Left renal pelvis (tissue), 4 donors: Measurements from ENCODE around the gene RIIAD1. TPM values are rescaled to one million over a fixed set of nuclear protein-coding genes. Genes with fewer than 3 reads are reported as not detected.

Experiments used
- polyA plus RNA-seq, 4 donors: library from polyadenylated mRNA; unstranded; fragments of 120-200 nt; gene quantifications; one replicate each; pipeline ENCODE4 v1.2.1, GENCODE V29; 2013; ENCODE audit not compliant: insufficient read length in 4 of 4

Gene RIIAD1
- polyA plus RNA-seq, 4 donors, result 0.52 to 0.76 TPM; not detected in 2

Other genes with a start within 250 kb of the RIIAD1 start
- 10 to 100 TPM in 3 of 4 donors, 1 to 10 TPM in 1; 6.6 to 54.1 (median 41.1) TPM for gene CGN, start 210.1 kb upstream of the RIIAD1 start, polyA plus RNA-seq
- gene TUFT1, start 181.2 kb upstream of the RIIAD1 start, polyA plus RNA-seq, result 10 to 100 TPM in 2 of 4 donors, 1 to 10 TPM in 2; 4.7 to 13.6 (median 10.7) TPM
- 10 to 100 TPM; 19.7 to 27.7 (median 22.6) TPM for gene SNX27, start 109.5 kb upstream of the RIIAD1 start, polyA plus RNA-seq
- gene CELF3, start 4.7 kb upstream of the RIIAD1 start, polyA plus RNA-seq, result under 1 TPM; 0.14 to 0.83 (median 0.59) TPM
- 100 to 1,000 TPM in 3 of 4 donors, 10 to 100 TPM in 1; 83.6 to 124 (median 117) TPM for gene MRPL9, start 42.0 kb downstream of the RIIAD1 start, polyA plus RNA-seq
- 10 to 100 TPM in 1 of 4 donors, 1 to 10 TPM in 3; 5.0 to 10.9 (median 9.4) TPM for gene TDRKH, start 69.0 kb downstream of the RIIAD1 start, polyA plus RNA-seq
- gene LINGO4, start 83.9 kb downstream of the RIIAD1 start, polyA plus RNA-seq, result under 1 TPM in 2 of 4 donors, not detected in 2; 0.04 to 0.05 TPM
- gene RORC, start 110.3 kb downstream of the RIIAD1 start, polyA plus RNA-seq, result 1 to 10 TPM in 2 of 4 donors, under 1 TPM in 2; 0.26 to 1.3 (median 1.0) TPM
- gene C2CD4D, start 118.3 kb downstream of the RIIAD1 start, polyA plus RNA-seq, result under 1 TPM; 0.19 to 0.26 (median 0.24) TPM
- under 1 TPM; 0.56 to 0.90 (median 0.78) TPM for gene THEM5, start 132.2 kb downstream of the RIIAD1 start, polyA plus RNA-seq
- gene THEM4, start 188.0 kb downstream of the RIIAD1 start, polyA plus RNA-seq, result 10 to 100 TPM; 18.3 to 41.1 (median 23.2) TPM